ENCODE results near the gene NACAD.

DNA sequence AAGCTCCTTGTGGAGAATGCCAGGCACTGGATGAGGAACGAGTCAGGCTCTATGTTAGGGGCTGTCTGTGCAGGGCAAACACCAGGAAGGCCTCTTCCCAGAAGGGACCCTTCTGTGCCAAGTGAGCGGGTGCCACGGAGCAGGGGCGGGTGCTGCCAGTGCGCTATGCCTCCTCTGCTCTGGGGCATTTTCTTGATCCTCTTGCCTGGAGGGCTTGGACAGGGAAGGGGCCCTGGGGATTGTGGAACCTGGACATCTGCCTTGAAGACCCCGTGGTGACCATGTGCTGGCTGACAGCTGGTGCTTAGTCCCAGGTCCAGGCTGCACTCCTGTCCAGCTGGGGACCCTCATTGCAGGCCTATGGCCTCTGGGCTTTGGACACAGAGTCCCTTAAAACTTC lies 38.2 kb upstream of the NACAD start:
- TF ChIP-seq, protein P1, sequence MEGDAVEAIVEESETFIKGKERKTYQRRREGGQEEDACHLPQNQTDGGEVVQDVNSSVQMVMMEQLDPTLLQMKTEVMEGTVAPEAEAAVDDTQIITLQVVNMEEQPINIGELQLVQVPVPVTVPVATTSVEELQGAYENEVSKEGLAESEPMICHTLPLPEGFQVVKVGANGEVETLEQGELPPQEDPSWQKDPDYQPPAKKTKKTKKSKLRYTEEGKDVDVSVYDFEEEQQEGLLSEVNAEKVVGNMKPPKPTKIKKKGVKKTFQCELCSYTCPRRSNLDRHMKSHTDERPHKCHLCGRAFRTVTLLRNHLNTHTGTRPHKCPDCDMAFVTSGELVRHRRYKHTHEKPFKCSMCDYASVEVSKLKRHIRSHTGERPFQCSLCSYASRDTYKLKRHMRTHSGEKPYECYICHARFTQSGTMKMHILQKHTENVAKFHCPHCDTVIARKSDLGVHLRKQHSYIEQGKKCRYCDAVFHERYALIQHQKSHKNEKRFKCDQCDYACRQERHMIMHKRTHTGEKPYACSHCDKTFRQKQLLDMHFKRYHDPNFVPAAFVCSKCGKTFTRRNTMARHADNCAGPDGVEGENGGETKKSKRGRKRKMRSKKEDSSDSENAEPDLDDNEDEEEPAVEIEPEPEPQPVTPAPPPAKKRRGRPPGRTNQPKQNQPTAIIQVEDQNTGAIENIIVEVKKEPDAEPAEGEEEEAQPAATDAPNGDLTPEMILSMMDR (IDR thresholded peaks at IDR 0.05; ENCODE audit: poor library complexity): no peak
- TF ChIP-seq EZH2 (IDR thresholded peaks at IDR 0.05; ENCODE audit: borderline replicate concordance): no peak
- TF ChIP-seq EZH2phosphoT487 (IDR thresholded peaks at IDR 0.05; ENCODE audit: low read depth, severe bottlenecking, unreplicated experiment): no peak
